GM12878 (cell line): ENCODE measurements around the gene TBRG1. TPM values are rescaled to one million over a fixed set of nuclear protein-coding genes. Genes with fewer than 3 reads are reported as not detected.

Source experiments
- CHD1 ChIP-seq: IDR thresholded peaks from 2 replicates; pipeline ENCODE4 v1.6.1; 2012; ENCODE audit warnings: low read depth, low read length, improper control_type of control experiment
- CREB1 ChIP-seq: IDR thresholded peaks from 2 replicates; pipeline ENCODE4 v1.6.1; 2012; ENCODE audit warnings: low read depth, mild to moderate bottlenecking, inconsistent platforms
- CUX1 ChIP-seq: IDR thresholded peaks from 2 replicates; pipeline ENCODE4 v1.6.1; 2012; ENCODE audit warnings: improper control_type of control experiment, low read depth, low read length; ENCODE audit not compliant: insufficient replicate concordance
- ESRRA ChIP-seq: IDR thresholded peaks from 2 replicates; pipeline ENCODE4 v1.6.1; 2012; ENCODE audit warnings: mild to moderate bottlenecking, low read length, improper control_type of control experiment
- GATAD2B ChIP-seq: fragments of 450-650 bp; conservative IDR thresholded peaks from 2 replicates; pipeline ENCODE4 v1.6.1; 2017; ENCODE audit warnings: low read depth, mild to moderate bottlenecking, moderate library complexity
- HDAC2 ChIP-seq: fragments of 200-600 bp; sonication (generic); IDR thresholded peaks from 2 replicates; pipeline ENCODE4 v1.6.1; 2017
- MEF2B ChIP-seq: fragments of 450-650 bp; IDR thresholded peaks from 2 replicates; pipeline ENCODE4 v1.6.1; 2018; ENCODE audit warnings: mild to moderate bottlenecking, moderate library complexity; ENCODE audit not compliant: partially characterized antibody, poor library complexity, severe bottlenecking
- MYB ChIP-seq: fragments of 150-350 bp; IDR thresholded peaks from 2 replicates; pipeline ENCODE4 v1.6.1; 2014; ENCODE audit warnings: mild to moderate bottlenecking, low read depth, low read length, borderline replicate concordance
- MYC ChIP-seq: IDR thresholded peaks from 2 replicates; pipeline ENCODE4 v1.6.1; 2011; ENCODE audit warnings: mild to moderate bottlenecking, low read length, moderate library complexity, inconsistent platforms; ENCODE audit not compliant: insufficient read depth, insufficient replicate concordance, insufficient read length, severe bottlenecking
- NR2F1 ChIP-seq: fragments of 450-650 bp; conservative IDR thresholded peaks from 2 replicates; pipeline ENCODE4 v1.6.1; 2017; ENCODE audit warnings: mild to moderate bottlenecking
- PBX3 ChIP-seq: IDR thresholded peaks from 2 replicates; pipeline ENCODE4 v1.6.1; 2011; ENCODE audit warnings: mild to moderate bottlenecking, low read depth, low read length, moderate library complexity; ENCODE audit not compliant: insufficient replicate concordance
- PML ChIP-seq: IDR thresholded peaks from 2 replicates; pipeline ENCODE4 v1.6.1; 2012; ENCODE audit warnings: low read length, inconsistent platforms
- PRDM15 ChIP-seq: fragments of 450-650 bp; formaldehyde crosslinking; IDR thresholded peaks from 2 replicates; pipeline ENCODE4 v1.4.0; 2020; ENCODE audit warnings: mild to moderate bottlenecking, moderate library complexity
- TCF12 ChIP-seq: IDR thresholded peaks from 2 replicates; pipeline ENCODE4 v1.6.1; 2011; ENCODE audit warnings: low read depth, mild to moderate bottlenecking, low read length
- TCF7 ChIP-seq: IDR thresholded peaks from 2 replicates; pipeline ENCODE4 v1.6.1; 2014; ENCODE audit warnings: antibody characterized with exemption, borderline replicate concordance
- YY1 ChIP-seq: IDR thresholded peaks from 2 replicates; pipeline ENCODE4 v1.6.1; 2011; ENCODE audit warnings: low read depth, mild to moderate bottlenecking, low read length
- polyA plus RNA-seq, 11 experiments: library from polyadenylated mRNA; depleted of rRNA in 4 of 11; unstranded in 6 of 11; stranded (reverse) in 5 of 11; fragments of >200 nt; fragmentation: Nextera tagmentation in 4 of 11; fragmentation: Illumina TruSeq in 1 of 11; extraction: Ambion mirVana in 4 of 11; extraction: Trizol in 1 of 11; gene quantifications; 1 replicate in 1 of 11; 2 replicates in 10 of 11; pipeline versions ENCODE4 v1.2.1 to v1.2.3, GENCODE V29; 2011 to 2016; ENCODE audit warnings: inconsistent platforms in 2 of 11, missing spikeins in 2 of 11, low read depth in 1 of 11
- total RNA-seq, 4 experiments: library from RNA; depleted of rRNA in 3 of 4; stranded (reverse); fragments of >200 nt in 3 of 4; fragmentation: Illumina TruSeq in 1 of 4; extraction: Trizol in 1 of 4; gene quantifications; 2 replicates each; pipeline versions ENCODE4 v1.2.1 to v1.2.3, GENCODE V29; 2013 to 2021

Gene TBRG1
- total and polyA plus RNA-seq, 10 of the 15 experiments (the other 5 are each of a cell fraction or from before 2014, with no cell fraction given): 12.3 to 46.6 (median 26.2) TPM

- TF ChIP-seq CUX1 (no peak), NR2F1 (no peak), MEF2B (no peak), MYB (no peak), CREB1 (no peak), HDAC2 (no peak), GATAD2B (no peak), TCF7 (no peak), PML (no peak), YY1 (no peak), PBX3 (no peak), CHD1 (no peak), PRDM15 (no peak), TCF12 (no peak), MYC (no peak), ESRRA (no peak)
Observed at GRCh38 chr11:124663861-124664260, 41.2 kb downstream of the TBRG1 start (continued).
